DND-41 (cell line): ENCODE measurements around the gene CST9L.

Experiments
- EZH2 ChIP-seq: IDR thresholded peaks from 3 replicates; pipeline ENCODE4 v1.6.1; 2012; ENCODE audit warnings: borderline replicate concordance, low read depth, mild to moderate bottlenecking, moderate library complexity, low read length, inconsistent platforms; ENCODE audit not compliant: severe bottlenecking
- TF ChIP-seq, protein P1 (sequence below): IDR thresholded peaks from 2 replicates; pipeline ENCODE4 v1.5.1; 2012; ENCODE audit warnings: borderline replicate concordance, low read length, moderate library complexity, mild to moderate bottlenecking; ENCODE audit not compliant: poor library complexity, severe bottlenecking; ENCODE audit errors: extremely low read depth

DNA sequence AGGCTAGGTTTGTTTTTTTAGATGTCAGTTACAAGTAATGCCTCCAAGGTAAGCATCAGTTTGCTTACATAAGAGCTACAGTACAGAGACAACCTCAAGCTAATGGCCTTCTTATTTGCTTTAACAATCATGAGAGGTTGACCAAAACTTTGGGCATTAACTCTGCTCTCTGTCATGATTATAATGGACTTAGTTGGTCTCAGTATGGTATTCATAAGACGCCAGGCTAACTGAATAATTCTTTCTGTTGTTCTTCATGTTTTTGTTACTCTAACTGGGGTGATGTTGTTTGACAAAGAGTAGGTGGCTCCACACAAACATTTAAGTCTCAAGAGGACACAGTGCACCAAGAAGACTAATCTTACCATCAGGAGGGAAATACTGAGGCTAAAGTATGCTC lies 27.7 kb upstream of the CST9L start:
- TF ChIP-seq, protein P1, sequence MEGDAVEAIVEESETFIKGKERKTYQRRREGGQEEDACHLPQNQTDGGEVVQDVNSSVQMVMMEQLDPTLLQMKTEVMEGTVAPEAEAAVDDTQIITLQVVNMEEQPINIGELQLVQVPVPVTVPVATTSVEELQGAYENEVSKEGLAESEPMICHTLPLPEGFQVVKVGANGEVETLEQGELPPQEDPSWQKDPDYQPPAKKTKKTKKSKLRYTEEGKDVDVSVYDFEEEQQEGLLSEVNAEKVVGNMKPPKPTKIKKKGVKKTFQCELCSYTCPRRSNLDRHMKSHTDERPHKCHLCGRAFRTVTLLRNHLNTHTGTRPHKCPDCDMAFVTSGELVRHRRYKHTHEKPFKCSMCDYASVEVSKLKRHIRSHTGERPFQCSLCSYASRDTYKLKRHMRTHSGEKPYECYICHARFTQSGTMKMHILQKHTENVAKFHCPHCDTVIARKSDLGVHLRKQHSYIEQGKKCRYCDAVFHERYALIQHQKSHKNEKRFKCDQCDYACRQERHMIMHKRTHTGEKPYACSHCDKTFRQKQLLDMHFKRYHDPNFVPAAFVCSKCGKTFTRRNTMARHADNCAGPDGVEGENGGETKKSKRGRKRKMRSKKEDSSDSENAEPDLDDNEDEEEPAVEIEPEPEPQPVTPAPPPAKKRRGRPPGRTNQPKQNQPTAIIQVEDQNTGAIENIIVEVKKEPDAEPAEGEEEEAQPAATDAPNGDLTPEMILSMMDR: no peak
- TF ChIP-seq EZH2: no peak
